ENCODE data around the gene CALHM6.

GRCh38 chr6:116459927-116460326 lies 1.2 kb upstream of the CALHM6 start:
- TF ChIP-seq CTBP1 (IDR thresholded peaks at IDR 0.05; ENCODE audit: borderline replicate concordance) (no peak), CTCF (IDR thresholded peaks at IDR 0.05 in 2 of 3, conservative IDR thresholded peaks at IDR 0.05 in 1 of 3; ENCODE audit: insufficient read depth in 2 of 3, low read depth in 1 of 3, low read length in 3 of 3) (no peak)
